IMR-90 (cell line): ENCODE measurements around the gene DOK6.

Source experiments
- BHLHE40 ChIP-seq: fragments of 150-350 bp; IDR thresholded peaks from 2 replicates; pipeline ENCODE4 v1.6.1; 2016; ENCODE audit warnings: mild to moderate bottlenecking, low read depth, low read length
- CEBPB ChIP-seq: IDR thresholded peaks from 2 replicates; pipeline ENCODE4 v1.6.1; 2012; ENCODE audit warnings: low read depth, low read length, improper control_type of control experiment
- CHD1 ChIP-seq: IDR thresholded peaks from 2 replicates; pipeline ENCODE4 v1.6.1; 2012; ENCODE audit warnings: low read depth, low read length, improper control_type of control experiment
- MAZ ChIP-seq: IDR thresholded peaks from 2 replicates; pipeline ENCODE4 v1.6.1; 2012; ENCODE audit warnings: low read depth, mild to moderate bottlenecking, low read length, improper control_type of control experiment, moderate library complexity, borderline replicate concordance
- POLR2A ChIP-seq: IDR thresholded peaks from 2 replicates; pipeline ENCODE4 v1.6.1; 2012; ENCODE audit warnings: mild to moderate bottlenecking, low read depth, low read length
- RAD21 ChIP-seq: IDR thresholded peaks from 2 replicates; pipeline ENCODE4 v1.6.1; 2012; ENCODE audit warnings: low read length, improper control_type of control experiment
- RCOR1 ChIP-seq: IDR thresholded peaks from 2 replicates; pipeline ENCODE4 v1.6.1; 2012; ENCODE audit warnings: mild to moderate bottlenecking, low read length, improper control_type of control experiment; ENCODE audit not compliant: insufficient replicate concordance
- RFX5 ChIP-seq: IDR thresholded peaks from 2 replicates; pipeline ENCODE4 v1.8.0; 2012; ENCODE audit warnings: low read depth, mild to moderate bottlenecking, low read length, moderate library complexity
- SMC3 ChIP-seq: fragments of 150-350 bp; IDR thresholded peaks from 2 replicates; pipeline ENCODE4 v1.6.1; 2016; ENCODE audit warnings: low read depth, mild to moderate bottlenecking, antibody characterized with exemption, low read length, moderate library complexity
- TF ChIP-seq, protein P1 (sequence below): conservative IDR thresholded peaks from 2 replicates; pipeline ENCODE4 v1.5.1; 2012; ENCODE audit warnings: mild to moderate bottlenecking, low read depth, low read length, improper control_type of control experiment
- TF ChIP-seq, protein P2 (sequence below): fragments of 150-350 bp; IDR thresholded peaks from 2 replicates; pipeline ENCODE4 v1.6.1; 2017; ENCODE audit warnings: mild to moderate bottlenecking, antibody characterized with exemption, low read length, low read depth
- TF ChIP-seq, protein P3 (sequence below): fragments of 150-350 bp; IDR thresholded peaks from 2 replicates; pipeline ENCODE4 v1.6.1; 2016; ENCODE audit warnings: low read depth, mild to moderate bottlenecking, low read length, moderate library complexity, borderline replicate concordance

DNA sequence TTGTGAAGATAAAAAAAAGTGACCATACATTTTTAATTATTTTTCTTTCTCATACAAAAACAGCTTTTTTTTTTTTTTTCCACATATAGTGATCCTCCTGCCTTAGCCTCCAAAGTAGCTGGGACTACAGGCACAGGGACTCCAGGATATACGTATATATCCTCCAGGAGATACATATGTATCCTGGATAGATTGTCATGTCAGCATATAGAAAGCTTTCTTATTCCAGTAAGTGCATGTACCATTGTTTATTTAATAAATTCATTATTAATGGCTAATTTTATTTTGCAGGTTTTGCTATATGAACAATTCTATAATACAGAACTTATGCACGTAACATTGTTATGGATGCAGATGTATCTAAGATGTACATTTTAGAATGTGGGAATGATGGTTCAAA, 138.7 kb downstream of the DOK6 start:
- TF ChIP-seq, protein P1, sequence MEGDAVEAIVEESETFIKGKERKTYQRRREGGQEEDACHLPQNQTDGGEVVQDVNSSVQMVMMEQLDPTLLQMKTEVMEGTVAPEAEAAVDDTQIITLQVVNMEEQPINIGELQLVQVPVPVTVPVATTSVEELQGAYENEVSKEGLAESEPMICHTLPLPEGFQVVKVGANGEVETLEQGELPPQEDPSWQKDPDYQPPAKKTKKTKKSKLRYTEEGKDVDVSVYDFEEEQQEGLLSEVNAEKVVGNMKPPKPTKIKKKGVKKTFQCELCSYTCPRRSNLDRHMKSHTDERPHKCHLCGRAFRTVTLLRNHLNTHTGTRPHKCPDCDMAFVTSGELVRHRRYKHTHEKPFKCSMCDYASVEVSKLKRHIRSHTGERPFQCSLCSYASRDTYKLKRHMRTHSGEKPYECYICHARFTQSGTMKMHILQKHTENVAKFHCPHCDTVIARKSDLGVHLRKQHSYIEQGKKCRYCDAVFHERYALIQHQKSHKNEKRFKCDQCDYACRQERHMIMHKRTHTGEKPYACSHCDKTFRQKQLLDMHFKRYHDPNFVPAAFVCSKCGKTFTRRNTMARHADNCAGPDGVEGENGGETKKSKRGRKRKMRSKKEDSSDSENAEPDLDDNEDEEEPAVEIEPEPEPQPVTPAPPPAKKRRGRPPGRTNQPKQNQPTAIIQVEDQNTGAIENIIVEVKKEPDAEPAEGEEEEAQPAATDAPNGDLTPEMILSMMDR: no peak
- TF ChIP-seq RFX5: no peak
- TF ChIP-seq RAD21: no peak
- no peak for TF ChIP-seq BHLHE40
- TF ChIP-seq POLR2A: no peak
- TF ChIP-seq MAZ: no peak
- no peak for TF ChIP-seq RCOR1
- TF ChIP-seq, protein P2, sequence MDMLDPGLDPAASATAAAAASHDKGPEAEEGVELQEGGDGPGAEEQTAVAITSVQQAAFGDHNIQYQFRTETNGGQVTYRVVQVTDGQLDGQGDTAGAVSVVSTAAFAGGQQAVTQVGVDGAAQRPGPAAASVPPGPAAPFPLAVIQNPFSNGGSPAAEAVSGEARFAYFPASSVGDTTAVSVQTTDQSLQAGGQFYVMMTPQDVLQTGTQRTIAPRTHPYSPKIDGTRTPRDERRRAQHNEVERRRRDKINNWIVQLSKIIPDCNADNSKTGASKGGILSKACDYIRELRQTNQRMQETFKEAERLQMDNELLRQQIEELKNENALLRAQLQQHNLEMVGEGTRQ: no peak
- no peak for TF ChIP-seq CEBPB
- TF ChIP-seq SMC3: no peak
- TF ChIP-seq, protein P3, sequence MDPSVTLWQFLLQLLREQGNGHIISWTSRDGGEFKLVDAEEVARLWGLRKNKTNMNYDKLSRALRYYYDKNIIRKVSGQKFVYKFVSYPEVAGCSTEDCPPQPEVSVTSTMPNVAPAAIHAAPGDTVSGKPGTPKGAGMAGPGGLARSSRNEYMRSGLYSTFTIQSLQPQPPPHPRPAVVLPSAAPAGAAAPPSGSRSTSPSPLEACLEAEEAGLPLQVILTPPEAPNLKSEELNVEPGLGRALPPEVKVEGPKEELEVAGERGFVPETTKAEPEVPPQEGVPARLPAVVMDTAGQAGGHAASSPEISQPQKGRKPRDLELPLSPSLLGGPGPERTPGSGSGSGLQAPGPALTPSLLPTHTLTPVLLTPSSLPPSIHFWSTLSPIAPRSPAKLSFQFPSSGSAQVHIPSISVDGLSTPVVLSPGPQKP: no peak
- no peak for TF ChIP-seq CHD1
